ENCODE results near the gene FXN. TPM values are rescaled to one million over a fixed set of nuclear protein-coding genes. Genes with fewer than 3 reads are reported as not detected.
A peak's percentile ranks its signal among the peaks of the same experiment; 100 is the strongest.

Gene FXN
- total and polyA plus RNA-seq, 10 donors: 11.1 to 25.3 (median 15.8) TPM

DNA sequence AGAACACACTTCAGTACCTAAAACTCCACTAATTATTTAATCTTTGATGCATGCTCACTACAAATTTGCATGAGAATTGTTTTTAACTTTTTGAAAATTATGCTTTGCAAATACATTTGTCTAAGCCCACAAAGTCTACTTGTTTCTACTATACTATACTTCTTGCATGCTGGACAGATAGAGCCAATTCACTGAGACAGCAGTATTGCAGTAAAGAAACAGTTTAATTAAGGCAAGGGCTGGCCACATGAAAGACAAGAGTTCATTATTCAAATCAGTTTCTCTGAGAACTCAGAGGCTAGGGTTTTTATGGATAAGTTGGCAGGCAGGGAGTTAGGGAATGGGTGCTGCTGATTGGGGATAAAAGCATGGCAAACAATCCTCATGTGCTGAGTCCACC, 6.0 kb upstream of the FXN start:
- Histone ChIP-seq H3K4me1 (peaks cover 0 to 21% (median 12%) of the 10 kb centered on the region in 6 donors), H3K27ac (no peak overlapping the region), H3K9me3 (peaks cover 0 to 6% (median 0%) of the 10 kb centered on the region in 8 donors), H3K4me3 (no peak overlapping the region), H3K36me3 (no peaks in the 10 kb centered on the region), H3K27me3 (replicated peaks in 1 of 7) (no peaks in the 10 kb centered on the region)
- intact Hi-C loops (cut with DNase I; ENCODE audit: low total_unique reads): no loop called here
- TF ChIP-seq, protein P1, sequence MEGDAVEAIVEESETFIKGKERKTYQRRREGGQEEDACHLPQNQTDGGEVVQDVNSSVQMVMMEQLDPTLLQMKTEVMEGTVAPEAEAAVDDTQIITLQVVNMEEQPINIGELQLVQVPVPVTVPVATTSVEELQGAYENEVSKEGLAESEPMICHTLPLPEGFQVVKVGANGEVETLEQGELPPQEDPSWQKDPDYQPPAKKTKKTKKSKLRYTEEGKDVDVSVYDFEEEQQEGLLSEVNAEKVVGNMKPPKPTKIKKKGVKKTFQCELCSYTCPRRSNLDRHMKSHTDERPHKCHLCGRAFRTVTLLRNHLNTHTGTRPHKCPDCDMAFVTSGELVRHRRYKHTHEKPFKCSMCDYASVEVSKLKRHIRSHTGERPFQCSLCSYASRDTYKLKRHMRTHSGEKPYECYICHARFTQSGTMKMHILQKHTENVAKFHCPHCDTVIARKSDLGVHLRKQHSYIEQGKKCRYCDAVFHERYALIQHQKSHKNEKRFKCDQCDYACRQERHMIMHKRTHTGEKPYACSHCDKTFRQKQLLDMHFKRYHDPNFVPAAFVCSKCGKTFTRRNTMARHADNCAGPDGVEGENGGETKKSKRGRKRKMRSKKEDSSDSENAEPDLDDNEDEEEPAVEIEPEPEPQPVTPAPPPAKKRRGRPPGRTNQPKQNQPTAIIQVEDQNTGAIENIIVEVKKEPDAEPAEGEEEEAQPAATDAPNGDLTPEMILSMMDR (IDR thresholded peaks at IDR 0.05 in 8 of 11, conservative IDR thresholded peaks at IDR 0.05 in 3 of 11): no peak
- TF ChIP-seq POLR2AphosphoS5 (IDR thresholded peaks at IDR 0.05): no peak
- TF ChIP-seq POLR2A (IDR thresholded peaks at IDR 0.05): no peak
- no peak for DNase-seq

DNA sequence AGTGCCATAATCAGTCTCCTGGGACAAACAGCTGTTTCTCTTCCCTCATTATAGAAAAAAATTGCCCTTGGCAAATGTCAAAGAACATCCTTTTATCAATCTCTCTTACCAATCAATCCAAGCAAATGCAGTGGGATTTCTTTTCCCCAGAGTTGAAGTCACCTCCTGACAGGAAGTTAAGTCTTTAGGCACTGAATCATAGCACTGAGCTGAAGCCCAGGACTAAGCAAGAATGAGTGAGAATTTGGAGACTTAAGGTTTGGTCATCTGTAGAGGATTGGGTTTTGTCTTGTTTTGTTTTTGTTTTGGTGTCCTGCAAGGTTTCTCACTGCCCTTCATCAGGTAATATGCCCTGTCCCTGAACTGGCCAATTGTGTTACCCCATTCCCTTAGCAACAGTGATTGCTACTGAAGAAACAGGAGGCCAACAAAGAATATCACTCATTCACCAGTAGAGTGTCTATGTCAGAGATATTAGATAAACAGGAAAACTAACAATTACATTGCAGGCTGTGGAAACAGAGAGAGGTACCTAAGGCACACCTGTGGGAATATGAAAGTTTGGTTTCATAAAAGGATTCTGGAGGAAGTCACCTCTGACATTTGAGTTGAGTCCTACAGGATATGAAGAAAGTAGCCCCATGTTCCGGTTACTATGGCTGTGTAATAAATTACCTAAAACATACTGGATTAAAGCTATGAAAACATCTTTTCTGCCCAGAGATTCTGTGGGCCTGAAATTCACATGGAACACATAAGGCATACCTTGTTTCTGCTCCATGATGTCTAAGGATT, 4.5 kb upstream of the FXN start:
- H3K27ac ChIP-seq: peak overlapping the region in 2 of 8 donors; percentile 25 to 32
- no peak for TF ChIP-seq POLR2A (IDR thresholded peaks at IDR 0.05)
- TF ChIP-seq, protein P1 (IDR thresholded peaks at IDR 0.05 in 8 of 11, conservative IDR thresholded peaks at IDR 0.05 in 3 of 11): no peak
- no peak for TF ChIP-seq POLR2AphosphoS5 (IDR thresholded peaks at IDR 0.05)
- 26 to 74% (median 67%) methylated on average over 1 of the region's 1 CpG for WGBS, 5 donors
- intact Hi-C loops (cut with DNase I; ENCODE audit: low total_unique reads): no loop called here
- no peaks in the 10 kb centered on the region for H3K36me3 ChIP-seq
- peaks cover 0 to 29% (median 18%) of the 10 kb centered on the region in 6 donors for H3K4me1 ChIP-seq
- H3K4me3 ChIP-seq: no peak overlapping the region
- no peak for DNase-seq
- no peaks in the 10 kb centered on the region for H3K27me3 ChIP-seq (replicated peaks in 1 of 7)
- H3K9me3 ChIP-seq: peaks cover 0 to 6% (median 0%) of the 10 kb centered on the region in 8 donors

DNA sequence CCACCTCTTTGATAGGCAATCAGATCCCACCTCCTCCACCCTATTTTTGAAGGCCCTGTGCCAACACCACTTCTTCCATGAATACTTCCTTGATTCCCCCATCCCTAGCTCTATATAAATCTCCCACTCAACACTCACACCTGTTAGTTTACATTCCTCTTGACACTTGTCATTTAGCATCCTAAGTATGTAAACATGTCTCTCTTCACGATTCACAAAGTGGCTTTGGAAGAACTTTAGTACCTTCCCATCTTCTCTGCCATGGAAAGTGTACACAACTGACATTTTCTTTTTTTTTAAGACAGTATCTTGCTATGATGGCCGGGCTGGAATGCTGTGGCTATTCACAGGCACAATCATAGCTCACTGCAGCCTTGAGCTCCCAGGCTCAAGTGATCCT, 1.5 kb upstream of the FXN start:
- 81 to 93% (median 90%) methylated on average over 2 of the region's 2 CpGs for WGBS, 5 donors
- Histone ChIP-seq H3K4me3 (no peak overlapping the region), H3K27ac (no peak overlapping the region), H3K27me3 (replicated peaks in 1 of 7) (no peaks in the 10 kb centered on the region), H3K36me3 (no peaks in the 10 kb centered on the region), H3K9me3 (peaks cover 0 to 6% (median 0%) of the 10 kb centered on the region in 8 donors), H3K4me1 (peaks cover 5 to 30% (median 16%) of the 10 kb centered on the region in 6 donors)
- no peak for DNase-seq
- intact Hi-C loops (cut with DNase I; ENCODE audit: low total_unique reads): no loop called here
- TF ChIP-seq, protein P1 (IDR thresholded peaks at IDR 0.05 in 8 of 11, conservative IDR thresholded peaks at IDR 0.05 in 3 of 11): no peak
- no peak for TF ChIP-seq POLR2AphosphoS5 (IDR thresholded peaks at IDR 0.05)
- no peak for TF ChIP-seq POLR2A (IDR thresholded peaks at IDR 0.05)

DNA sequence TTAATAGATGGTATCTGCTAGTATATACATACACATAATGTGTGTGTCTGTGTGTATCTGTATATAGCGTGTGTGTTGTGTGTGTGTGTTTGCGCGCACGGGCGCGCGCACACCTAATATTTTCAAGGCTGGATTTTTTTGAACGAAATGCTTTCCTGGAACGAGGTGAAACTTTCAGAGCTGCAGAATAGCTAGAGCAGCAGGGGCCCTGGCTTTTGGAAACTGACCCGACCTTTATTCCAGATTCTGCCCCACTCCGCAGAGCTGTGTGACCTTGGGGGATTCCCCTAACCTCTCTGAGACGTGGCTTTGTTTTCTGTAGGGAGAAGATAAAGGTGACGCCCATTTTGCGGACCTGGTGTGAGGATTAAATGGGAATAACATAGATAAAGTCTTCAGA, 757 bp downstream of the FXN start:
- H3K27ac ChIP-seq: peak overlapping the region; percentile 81 to 94 (median 88)
- no peak for DNase-seq
- H3K4me1 ChIP-seq: peaks cover 5 to 23% (median 16%) of the 10 kb centered on the region in 6 donors
- TF ChIP-seq POLR2AphosphoS5 (IDR thresholded peaks at IDR 0.05): no peak
- TF ChIP-seq POLR2A (IDR thresholded peaks at IDR 0.05): no peak
- TF ChIP-seq, protein P1 (IDR thresholded peaks at IDR 0.05 in 8 of 11, conservative IDR thresholded peaks at IDR 0.05 in 3 of 11): no peak
- WGBS, 5 donors: 2 to 11% (median 4%) methylated on average over 14 of the region's 14 CpGs
- H3K36me3 ChIP-seq: peaks cover 0 to 4% (median 0%) of the 10 kb centered on the region in 6 donors
- no peaks in the 10 kb centered on the region for H3K9me3 ChIP-seq
- peak overlapping the region; percentile 63 to 93 (median 81) for H3K4me3 ChIP-seq
- intact Hi-C loops (cut with DNase I; ENCODE audit: low total_unique reads): no loop called here
- no peaks in the 10 kb centered on the region for H3K27me3 ChIP-seq (replicated peaks in 1 of 7)
